8988T (cell line): ENCODE data around the gene NEUROG2.
A peak's percentile ranks its signal among the peaks of the same experiment; 100 is the strongest.
"Not testable (repeated sequence)": the region's sequence is repeated elsewhere in the genome, so short reads cannot be mapped to it uniquely, and the experiment has no call there.

Source experiments
- DNase-seq: peaks from one replicate; pipeline ENCODE4 v3.0.0; 2011

The NEUROG2 gene

GRCh38 chr4:112520598-112521122 lies 4.7 kb upstream of the NEUROG2 start:
- no peak for DNase-seq

- no peak for DNase-seq
Observed at GRCh38 chr4:112519689-112520597, 4.0 kb upstream of the NEUROG2 start.

GRCh38 chr4:112518675-112519074 lies 2.7 kb upstream of the NEUROG2 start:
- no peak for DNase-seq

GRCh38 chr4:112517911-112518310 lies 1.9 kb upstream of the NEUROG2 start:
- no peak for DNase-seq

DNA sequence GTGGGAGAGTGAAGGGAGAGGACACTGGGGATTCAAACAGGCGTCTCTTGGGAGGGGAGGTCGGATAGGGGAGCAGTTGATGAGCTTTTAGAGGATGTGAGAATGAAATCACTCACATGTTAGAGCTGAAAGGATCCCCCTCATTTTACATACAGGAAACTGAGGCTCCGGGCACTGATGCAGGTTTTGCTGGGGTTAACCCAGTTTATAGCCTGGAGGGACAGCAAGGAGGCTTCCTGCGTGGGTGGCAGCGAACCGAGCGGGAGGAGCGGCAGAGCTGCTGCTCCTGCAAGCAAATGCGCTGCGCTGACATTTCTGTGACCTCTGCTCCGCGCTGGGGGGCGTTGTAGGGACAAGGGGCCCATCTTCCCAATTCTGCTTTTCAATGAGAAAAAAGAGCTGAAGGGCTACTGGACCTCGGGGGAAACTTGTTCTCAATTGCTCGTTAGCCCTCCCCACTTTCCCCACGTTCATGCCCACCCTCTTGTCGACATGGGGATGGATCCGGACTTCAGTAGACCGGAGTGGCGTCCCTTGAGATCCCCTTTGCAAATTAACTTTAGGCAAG lies 1.2 kb upstream of the NEUROG2 start:
- DNase-seq, result no peak

- no peak for DNase-seq
Observed at GRCh38 chr4:112516471-112517066, 589 bp upstream of the NEUROG2 start.

DNA sequence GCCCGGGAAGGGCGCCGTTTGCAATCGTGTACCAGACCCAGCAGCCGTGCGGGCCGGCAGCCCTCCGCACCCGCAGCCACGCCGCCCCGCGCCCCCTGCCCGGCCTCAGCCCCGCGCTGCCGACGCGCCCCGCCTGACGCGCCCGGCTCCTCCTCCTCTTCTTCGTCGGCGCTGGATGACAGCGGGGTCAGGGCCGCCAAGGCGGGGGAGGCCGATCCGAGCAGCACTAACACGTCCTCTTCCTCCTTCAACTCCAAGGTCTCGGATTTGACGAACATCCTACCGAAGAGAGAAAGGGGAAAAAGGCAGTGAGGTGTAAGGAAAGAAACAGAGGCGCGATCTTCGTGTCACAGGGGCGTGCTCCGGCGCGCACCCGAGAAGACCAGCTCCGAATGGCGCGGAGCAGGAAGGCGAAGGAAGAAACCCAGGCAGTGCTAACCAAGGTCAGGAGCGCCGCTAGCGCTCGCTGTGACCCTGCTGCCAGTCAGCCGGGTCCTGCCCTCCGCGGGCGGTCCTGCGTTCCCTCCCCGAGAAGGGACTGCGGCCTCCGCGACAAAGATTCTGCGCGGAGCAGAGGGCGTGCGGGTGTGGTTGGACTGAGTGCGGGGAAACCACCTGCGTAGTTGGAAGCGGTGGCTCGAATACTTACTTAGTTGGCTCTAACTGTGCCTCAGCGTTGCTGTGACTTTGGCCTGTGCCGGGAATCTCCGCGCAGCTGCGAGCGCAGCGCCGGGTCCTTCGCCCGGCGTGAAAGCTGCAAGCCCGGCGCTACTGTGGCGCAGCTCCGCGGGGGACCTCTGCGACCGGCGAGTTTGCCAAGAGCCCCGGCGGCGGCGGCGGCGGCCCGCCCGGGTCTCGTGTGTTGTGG lies 548 bp downstream of the NEUROG2 start:
- DNase-seq, result peak; percentile 73

GRCh38 chr4:112514647-112515197 lies 1.3 kb downstream of the NEUROG2 start:
- peak; percentile 58 for DNase-seq

GRCh38 chr4:112513971-112514646 lies 1.9 kb downstream of the NEUROG2 start:
- DNase-seq, result no peak

DNA sequence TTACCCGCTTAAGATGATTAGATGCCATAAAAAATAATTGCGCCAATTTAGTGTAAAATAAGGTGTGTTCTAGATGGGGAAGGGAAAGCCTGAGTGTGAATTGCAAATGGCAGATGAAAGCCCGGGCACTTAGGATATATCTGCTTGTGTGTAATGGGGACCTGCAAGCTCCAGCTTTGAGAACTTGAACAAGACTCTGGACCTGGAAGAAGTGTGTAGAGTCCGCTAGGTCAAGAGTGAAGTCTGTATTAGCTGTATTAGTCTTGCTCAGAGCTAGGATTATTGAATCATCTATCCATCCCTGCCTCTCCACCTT lies 4.2 kb downstream of the NEUROG2 start:
- DNase-seq, result no peak

DNA sequence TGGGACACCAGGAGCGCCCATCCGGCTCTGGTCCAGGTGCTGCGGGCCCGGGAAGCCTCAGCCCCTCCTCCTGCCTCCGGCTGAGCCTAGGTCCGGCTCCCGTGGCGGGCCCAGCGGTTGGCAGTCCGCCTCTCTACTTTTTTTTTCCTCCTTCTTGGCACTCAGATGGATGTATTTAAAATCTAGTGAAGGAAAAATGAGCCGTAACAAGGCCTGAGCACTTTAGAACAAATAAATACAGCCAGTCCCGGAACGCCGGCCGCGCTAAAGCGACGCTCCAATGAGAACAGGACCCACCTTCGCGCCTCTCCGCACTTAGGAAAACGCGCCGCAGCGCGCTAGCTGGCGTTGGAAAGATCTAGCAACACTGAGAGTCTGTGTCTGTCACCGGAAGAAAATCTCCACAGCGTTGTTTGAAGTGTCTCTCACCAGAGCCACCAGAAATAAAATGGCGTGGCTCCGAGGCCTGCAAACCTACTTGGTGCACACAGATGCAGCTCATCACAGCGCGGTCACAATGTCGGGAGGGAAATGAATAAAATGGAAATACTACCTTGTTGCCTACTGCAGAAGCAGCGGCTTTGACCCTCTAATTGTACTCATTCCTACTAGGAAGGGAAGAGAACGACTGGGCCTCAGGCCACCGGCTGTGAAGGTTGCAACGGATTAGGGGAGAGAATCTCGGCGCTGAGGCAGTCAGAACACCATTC lies 4.7 kb downstream of the NEUROG2 start:
- DNase-seq, result no peak

- no peak for DNase-seq
Observed at GRCh38 chr4:112510291-112511092, 5.5 kb downstream of the NEUROG2 start.

GRCh38 chr4:112509243-112510141 lies 6.5 kb downstream of the NEUROG2 start:
- no peak for DNase-seq

DNA sequence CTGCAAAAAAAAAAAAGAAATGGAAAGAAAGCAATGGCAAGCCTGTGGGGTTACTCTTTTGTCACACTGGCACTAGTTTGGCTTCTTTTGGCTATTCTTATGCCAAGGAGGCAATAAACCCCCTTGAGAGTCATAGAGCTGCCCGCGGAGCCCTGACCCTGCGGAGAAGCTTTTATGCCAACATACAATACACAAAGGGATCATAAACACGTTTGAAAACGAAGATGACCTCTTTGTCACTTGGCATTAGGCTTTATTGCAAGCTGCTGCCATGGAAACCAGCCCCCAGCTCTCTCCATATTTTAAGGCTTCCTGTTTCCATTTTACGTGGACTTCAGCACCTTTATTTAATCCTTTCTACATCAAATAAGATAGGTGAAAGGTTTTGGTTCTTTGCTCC lies 7.6 kb downstream of the NEUROG2 start:
- DNase-seq, result no peak

DNA sequence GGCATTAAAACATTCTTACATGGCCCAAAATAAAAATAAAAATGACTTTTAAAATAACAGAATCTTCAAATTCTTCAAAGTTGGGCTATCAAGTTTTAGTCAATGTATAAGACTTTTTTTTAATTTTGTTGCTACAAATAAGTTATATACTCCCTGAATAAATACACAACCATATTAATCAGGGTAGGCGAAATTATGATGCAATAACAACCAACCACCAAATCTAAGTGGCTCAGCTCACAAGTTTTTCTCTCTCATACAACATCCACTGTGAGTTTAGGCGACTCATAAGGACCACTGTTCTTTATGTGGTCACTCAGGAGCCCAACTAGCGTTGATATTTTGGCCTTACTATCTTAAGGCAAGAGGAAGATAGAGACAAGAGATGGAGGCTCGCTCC lies 11.2 kb downstream of the NEUROG2 start:
- DNase-seq, result no peak

GRCh38 chr4:112502871-112503270 lies 13.1 kb downstream of the NEUROG2 start:
- DNase-seq, result no peak

- no peak for DNase-seq
Observed at GRCh38 chr4:112492321-112492720, 23.7 kb downstream of the NEUROG2 start.

- DNase-seq, result not testable (repeated sequence)
Observed at GRCh38 chr4:112490808-112491207, 25.2 kb downstream of the NEUROG2 start.

- no peak for DNase-seq
Observed at GRCh38 chr4:112485930-112486329, 30.1 kb downstream of the NEUROG2 start.
